OCI-LY1 (cell line): ENCODE data around the gene IL21.

Source experiments
- H2AFZ ChIP-seq: fragments of 200-600 bp; sonication (generic), shearing (Covaris generic); 2 replicates; pipeline ENCODE4 v1.6.0; 2014; ENCODE audit warnings: antibody characterized with exemption, mild to moderate bottlenecking, low read length
- H3F3A ChIP-seq: fragments of 200-600 bp; sonication (generic), shearing (Covaris generic); 2 replicates; pipeline ENCODE4 v1.6.0; 2014; ENCODE audit warnings: mild to moderate bottlenecking, antibody characterized with exemption, low read length, moderate library complexity; ENCODE audit not compliant: insufficient read depth
- H3K27ac ChIP-seq: fragments of 200-600 bp; sonication (generic); 2 replicates; pipeline ENCODE4 v1.5.1; 2014; ENCODE audit warnings: low read length, mixed run types, mild to moderate bottlenecking, low read depth; ENCODE audit not compliant: poor library complexity, severe bottlenecking
- H3K27me3 ChIP-seq: fragments of 200-600 bp; sonication (generic); 2 replicates; pipeline ENCODE4 v1.6.0; 2014; ENCODE audit warnings: antibody characterized with exemption, mild to moderate bottlenecking, low read length, moderate library complexity; ENCODE audit not compliant: insufficient read depth
- H3K36me3 ChIP-seq: fragments of 200-600 bp; sonication (generic); 2 replicates; pipeline ENCODE4 v1.6.1; 2014; ENCODE audit warnings: mild to moderate bottlenecking, antibody characterized with exemption, low read length, moderate library complexity, mixed read lengths; ENCODE audit not compliant: insufficient read depth
- H3K4me1 ChIP-seq: fragments of 200-600 bp; sonication (generic); 2 replicates; pipeline ENCODE4 v1.5.1; 2014; ENCODE audit warnings: mild to moderate bottlenecking, low read length, moderate library complexity; ENCODE audit not compliant: insufficient read depth, severe bottlenecking
- H3K4me2 ChIP-seq: fragments of 200-600 bp; sonication (generic), shearing (Covaris generic); 2 replicates; pipeline ENCODE4 v1.6.1; 2014; ENCODE audit warnings: low read length
- H3K4me3 ChIP-seq: fragments of 200-600 bp; sonication (generic); 2 replicates; pipeline ENCODE4 v1.5.1; 2014; ENCODE audit warnings: low read length, low read depth, mild to moderate bottlenecking, mixed read lengths; ENCODE audit not compliant: poor library complexity, severe bottlenecking
- H3K79me2 ChIP-seq: fragments of 200-600 bp; shearing (Covaris generic); 2 replicates; pipeline ENCODE4 v1.6.1; 2016; ENCODE audit warnings: mixed run types, low read length, mixed read lengths; ENCODE audit not compliant: insufficient read depth
- H3K9ac ChIP-seq: fragments of 200-600 bp; sonication (generic), shearing (Covaris generic); 2 replicates; pipeline ENCODE4 v1.6.1; 2014; ENCODE audit warnings: mild to moderate bottlenecking, low read length, mixed read lengths
- H3K9me2 ChIP-seq: fragments of 200-600 bp; sonication (generic), shearing (Covaris generic); 2 replicates; pipeline ENCODE4 v1.6.1; 2014; ENCODE audit warnings: low read depth, mild to moderate bottlenecking, low read length, mixed read lengths
- H3K9me3 ChIP-seq: fragments of 200-600 bp; shearing (Covaris generic); 2 replicates; pipeline ENCODE4 v1.6.1; 2014; ENCODE audit warnings: low read length, mixed read lengths
- H4K20me1 ChIP-seq: fragments of 200-600 bp; sonication (generic), shearing (Covaris generic); 2 replicates; pipeline ENCODE4 v1.6.0; 2016; ENCODE audit warnings: mild to moderate bottlenecking, low read length; ENCODE audit not compliant: insufficient read depth
- EZH2 ChIP-seq: fragments of 200-600 bp; sonication (generic), shearing (Covaris generic); IDR thresholded peaks from 2 replicates; pipeline ENCODE4 v1.8.0; 2017; ENCODE audit warnings: borderline replicate concordance, mixed run types, mild to moderate bottlenecking, antibody characterized with exemption, low read length, moderate library complexity, mixed read lengths
- TF ChIP-seq, protein P1 (sequence below): fragments of 200-600 bp; sonication (generic), shearing (Covaris generic); IDR thresholded peaks from 2 replicates; pipeline ENCODE4 v1.5.1; 2017; ENCODE audit warnings: mild to moderate bottlenecking, antibody characterized with exemption, low read length, moderate library complexity, mixed read lengths

Gene IL21

DNA sequence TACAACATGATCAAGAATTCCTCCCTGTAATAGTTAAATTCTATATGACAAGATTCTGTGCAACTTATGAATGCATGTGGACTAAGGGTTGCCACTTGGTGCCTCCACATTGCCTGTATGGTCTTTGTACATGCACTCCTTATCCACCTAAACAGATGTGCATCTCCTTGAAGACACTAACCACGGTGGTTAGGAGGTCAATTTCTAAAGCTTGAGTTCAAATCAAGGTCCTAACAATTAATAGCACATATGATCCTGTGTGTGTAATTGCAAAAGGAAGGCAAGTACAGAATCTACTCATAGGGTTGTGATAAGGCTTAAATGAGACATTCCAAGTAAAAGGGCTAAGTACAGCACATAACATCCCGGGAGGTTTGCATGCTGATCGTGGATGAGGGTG is 1.5 kb upstream of the IL21 start:
- Histone ChIP-seq H3K9ac (no peak overlapping the region), H3K27ac (no peak overlapping the region), H3K9me3 (no peaks in the 10 kb centered on the region), H3K4me1 (no peaks in the 10 kb centered on the region), H3K27me3 (no peaks in the 10 kb centered on the region), H3K4me2 (no peak overlapping the region), H3K4me3 (no peak overlapping the region), H4K20me1 (no peaks in the 10 kb centered on the region), H2AFZ (no peak overlapping the region), H3K9me2 (no peaks in the 10 kb centered on the region), H3K36me3 (no peaks in the 10 kb centered on the region), H3F3A (no peaks in the 10 kb centered on the region), H3K79me2 (no peaks in the 10 kb centered on the region)
- TF ChIP-seq EZH2: no peak
- TF ChIP-seq, protein P1, sequence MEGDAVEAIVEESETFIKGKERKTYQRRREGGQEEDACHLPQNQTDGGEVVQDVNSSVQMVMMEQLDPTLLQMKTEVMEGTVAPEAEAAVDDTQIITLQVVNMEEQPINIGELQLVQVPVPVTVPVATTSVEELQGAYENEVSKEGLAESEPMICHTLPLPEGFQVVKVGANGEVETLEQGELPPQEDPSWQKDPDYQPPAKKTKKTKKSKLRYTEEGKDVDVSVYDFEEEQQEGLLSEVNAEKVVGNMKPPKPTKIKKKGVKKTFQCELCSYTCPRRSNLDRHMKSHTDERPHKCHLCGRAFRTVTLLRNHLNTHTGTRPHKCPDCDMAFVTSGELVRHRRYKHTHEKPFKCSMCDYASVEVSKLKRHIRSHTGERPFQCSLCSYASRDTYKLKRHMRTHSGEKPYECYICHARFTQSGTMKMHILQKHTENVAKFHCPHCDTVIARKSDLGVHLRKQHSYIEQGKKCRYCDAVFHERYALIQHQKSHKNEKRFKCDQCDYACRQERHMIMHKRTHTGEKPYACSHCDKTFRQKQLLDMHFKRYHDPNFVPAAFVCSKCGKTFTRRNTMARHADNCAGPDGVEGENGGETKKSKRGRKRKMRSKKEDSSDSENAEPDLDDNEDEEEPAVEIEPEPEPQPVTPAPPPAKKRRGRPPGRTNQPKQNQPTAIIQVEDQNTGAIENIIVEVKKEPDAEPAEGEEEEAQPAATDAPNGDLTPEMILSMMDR: no peak

DNA sequence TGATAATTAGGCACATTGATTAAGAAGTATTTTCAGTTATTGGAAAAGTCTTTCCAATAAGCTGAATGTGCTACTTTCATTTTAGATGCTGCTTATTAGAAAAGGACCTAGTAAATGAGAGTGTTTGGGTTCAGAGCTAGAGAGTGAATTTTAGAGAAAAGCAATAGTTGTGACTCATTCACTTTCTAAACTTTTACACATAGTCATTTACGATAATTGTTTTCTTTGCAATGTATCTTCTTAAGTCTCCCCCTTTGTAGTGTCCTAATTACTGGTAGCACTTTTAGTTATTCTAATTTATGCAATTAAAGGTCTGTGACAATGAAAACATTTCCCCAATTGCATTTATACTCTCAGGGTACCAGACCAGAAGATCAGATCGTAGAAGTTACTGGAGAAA is 1.3 kb downstream of the IL21 start:
- Histone ChIP-seq H3K9me3 (no peaks in the 10 kb centered on the region), H3K27me3 (no peaks in the 10 kb centered on the region), H3K4me3 (no peak overlapping the region), H3F3A (no peaks in the 10 kb centered on the region), H3K9me2 (no peaks in the 10 kb centered on the region), H3K9ac (no peak overlapping the region), H3K36me3 (no peaks in the 10 kb centered on the region), H3K4me2 (no peak overlapping the region), H3K27ac (no peak overlapping the region), H3K4me1 (no peaks in the 10 kb centered on the region), H3K79me2 (no peaks in the 10 kb centered on the region), H2AFZ (no peak overlapping the region), H4K20me1 (no peaks in the 10 kb centered on the region)
- TF ChIP-seq EZH2: no peak
- TF ChIP-seq, protein P1: no peak

DNA sequence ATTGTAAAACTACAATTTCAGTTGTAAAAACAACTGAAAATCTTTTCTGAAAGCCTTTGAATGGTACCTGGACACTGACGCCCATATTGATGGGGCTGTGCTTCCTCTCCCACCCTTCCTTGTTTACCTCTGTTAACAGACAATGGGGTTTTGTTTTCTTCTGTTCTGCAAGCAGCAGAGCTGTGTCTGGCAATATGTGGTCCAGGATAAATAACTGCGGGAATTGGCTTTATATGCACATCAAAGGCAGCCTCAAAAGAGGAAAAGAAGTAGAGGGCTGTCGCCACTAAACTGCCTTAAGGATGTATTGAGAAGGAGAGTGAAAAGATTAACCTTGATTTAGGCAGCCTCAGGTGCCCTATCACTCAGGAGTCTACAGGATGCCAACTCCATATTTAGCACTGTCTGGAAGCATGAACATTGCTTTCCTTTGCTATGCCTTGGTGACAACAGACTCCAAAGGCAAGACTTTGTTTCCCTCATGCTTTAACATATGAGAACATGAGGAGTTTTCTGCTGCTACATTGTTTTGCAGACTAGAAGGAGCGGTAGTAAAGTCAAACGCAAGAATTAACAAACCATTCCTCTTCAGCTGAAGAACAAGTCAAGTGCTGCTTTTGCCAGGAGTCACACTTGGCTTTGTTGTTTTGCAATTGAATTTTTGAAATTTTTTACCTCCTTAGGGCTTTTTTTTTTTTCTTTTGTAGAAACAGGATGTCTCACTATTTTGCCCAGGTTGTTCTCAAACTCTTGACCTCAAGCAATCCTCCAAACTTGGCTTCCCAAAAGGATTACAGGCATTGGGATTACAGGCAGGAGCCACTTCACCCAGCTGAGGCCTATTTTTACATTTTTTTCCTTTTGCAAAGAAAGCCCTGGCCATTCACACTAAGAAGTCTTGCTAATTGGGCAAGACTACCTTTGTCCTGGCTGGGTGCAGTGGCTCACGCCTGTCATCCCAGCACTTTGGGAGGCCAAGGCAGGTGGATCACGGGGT is 3.0 kb downstream of the IL21 start:
- no peaks in the 10 kb centered on the region for H3K79me2 ChIP-seq
- no peaks in the 10 kb centered on the region for H3K9me3 ChIP-seq
- no peak overlapping the region for H3K9ac ChIP-seq
- TF ChIP-seq EZH2: no peak
- TF ChIP-seq, protein P1: no peak
- no peaks in the 10 kb centered on the region for H3K27me3 ChIP-seq
- H3K4me3 ChIP-seq: no peak overlapping the region
- H3F3A ChIP-seq: 0 out of 2 replicates have a peak, but pooled peaks cover 2% of the 10 kb centered on the region
- H4K20me1 ChIP-seq: no peaks in the 10 kb centered on the region
- no peaks in the 10 kb centered on the region for H3K4me1 ChIP-seq
- H3K9me2 ChIP-seq: no peaks in the 10 kb centered on the region
- H3K4me2 ChIP-seq: no peak overlapping the region
- no peak overlapping the region for H3K27ac ChIP-seq
- H3K36me3 ChIP-seq: no peaks in the 10 kb centered on the region
- no peak overlapping the region for H2AFZ ChIP-seq
